GM19468 (cell line): ENCODE measurements around the gene ANKK1.

ENCODE experiments used
- ATAC-seq: cut with Tn5 transposase; IDR thresholded peaks from one replicate; pipeline ENCODE4 v1.9.1; 2021; ENCODE audit warnings: mild to moderate bottlenecking, moderate library complexity, moderate number of reproducible peaks; ENCODE audit not compliant: unreplicated experiment; ENCODE audit errors: extremely low read depth

Gene ANKK1, protein sequence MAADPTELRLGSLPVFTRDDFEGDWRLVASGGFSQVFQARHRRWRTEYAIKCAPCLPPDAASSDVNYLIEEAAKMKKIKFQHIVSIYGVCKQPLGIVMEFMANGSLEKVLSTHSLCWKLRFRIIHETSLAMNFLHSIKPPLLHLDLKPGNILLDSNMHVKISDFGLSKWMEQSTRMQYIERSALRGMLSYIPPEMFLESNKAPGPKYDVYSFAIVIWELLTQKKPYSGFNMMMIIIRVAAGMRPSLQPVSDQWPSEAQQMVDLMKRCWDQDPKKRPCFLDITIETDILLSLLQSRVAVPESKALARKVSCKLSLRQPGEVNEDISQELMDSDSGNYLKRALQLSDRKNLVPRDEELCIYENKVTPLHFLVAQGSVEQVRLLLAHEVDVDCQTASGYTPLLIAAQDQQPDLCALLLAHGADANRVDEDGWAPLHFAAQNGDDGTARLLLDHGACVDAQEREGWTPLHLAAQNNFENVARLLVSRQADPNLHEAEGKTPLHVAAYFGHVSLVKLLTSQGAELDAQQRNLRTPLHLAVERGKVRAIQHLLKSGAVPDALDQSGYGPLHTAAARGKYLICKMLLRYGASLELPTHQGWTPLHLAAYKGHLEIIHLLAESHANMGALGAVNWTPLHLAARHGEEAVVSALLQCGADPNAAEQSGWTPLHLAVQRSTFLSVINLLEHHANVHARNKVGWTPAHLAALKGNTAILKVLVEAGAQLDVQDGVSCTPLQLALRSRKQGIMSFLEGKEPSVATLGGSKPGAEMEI

DNA sequence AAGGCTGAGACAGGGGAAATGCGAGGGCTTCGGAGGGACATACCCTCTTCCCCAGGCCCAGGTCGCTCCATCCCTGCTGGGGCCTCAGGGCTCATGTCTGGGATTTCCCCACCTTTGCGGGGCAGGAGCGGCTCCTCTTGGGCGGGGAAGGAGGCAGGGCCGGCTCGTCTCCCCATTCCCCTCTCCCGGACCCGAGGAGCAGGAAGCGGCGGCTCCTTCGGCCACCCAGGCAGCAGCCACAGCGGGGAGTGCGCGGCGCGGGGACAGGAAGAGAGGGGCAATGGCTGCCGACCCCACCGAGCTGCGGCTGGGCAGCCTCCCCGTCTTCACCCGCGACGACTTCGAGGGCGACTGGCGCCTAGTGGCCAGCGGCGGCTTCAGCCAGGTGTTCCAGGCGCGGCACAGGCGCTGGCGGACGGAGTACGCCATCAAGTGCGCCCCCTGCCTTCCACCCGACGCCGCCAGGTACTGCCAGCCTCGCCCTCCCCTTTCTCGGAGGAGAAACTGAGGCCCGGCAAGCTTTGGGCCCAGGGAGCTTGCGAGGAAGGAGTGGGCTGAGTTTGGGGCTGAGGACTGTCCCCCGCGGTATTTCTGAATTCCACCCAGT, at the start of gene ANKK1:
Gene ANKK1 (plus strand): TSS at position 175 of the 607 bp plus-strand sequence. CDS start 106 bp downstream, at position 281.
- ATAC-seq, result no peak

DNA sequence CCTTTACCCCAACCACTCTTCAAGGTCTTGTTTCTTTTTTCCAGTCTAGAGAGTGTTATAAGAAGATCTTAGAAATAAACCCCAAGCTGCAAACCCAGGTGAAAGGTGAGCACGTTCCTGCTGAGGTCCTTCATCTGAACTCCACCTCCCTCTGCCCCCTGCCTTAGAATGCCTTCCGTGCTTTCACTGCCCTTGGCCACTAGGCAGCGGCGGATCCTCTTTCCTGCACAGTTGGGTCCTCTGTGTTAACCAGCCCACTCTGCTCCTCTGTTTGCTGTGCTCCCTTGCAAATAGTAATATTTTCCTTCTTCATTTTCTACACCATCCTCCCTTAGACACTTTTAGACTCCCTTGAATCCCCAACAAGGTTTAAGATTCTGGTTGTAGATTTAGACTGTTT, 48.8 kb upstream of the ANKK1 start:
- ATAC-seq, result no peak

DNA sequence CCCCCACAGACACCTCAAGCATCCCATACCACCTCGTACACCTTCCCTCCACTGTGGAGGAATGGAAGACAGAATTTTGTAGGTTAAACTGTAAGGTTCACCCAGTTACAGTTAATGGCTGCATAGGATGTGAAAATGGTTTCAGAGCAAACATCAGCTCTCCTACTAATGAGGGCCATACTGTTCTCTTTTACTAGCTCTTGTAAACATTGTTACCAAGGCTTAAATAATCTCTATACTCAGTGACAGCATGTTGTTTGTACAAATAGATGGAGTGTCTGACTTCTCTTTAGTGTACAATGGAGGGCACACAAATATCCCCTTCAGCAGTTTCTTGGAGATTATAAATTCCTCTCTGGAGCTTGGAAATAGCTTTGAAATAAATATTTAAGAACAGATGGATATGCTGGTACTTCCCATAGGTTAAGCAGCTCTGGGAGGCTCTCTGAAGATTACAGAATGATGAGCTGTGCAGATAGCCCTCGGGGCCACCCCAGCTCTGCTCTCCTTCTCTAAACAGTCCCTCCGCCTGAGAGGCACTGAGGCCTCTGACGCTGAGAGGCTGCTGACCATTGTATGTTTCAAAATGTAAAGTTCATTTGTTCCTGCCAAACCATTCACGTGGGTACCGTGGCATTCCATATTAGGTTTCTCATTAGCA, 47.5 kb upstream of the ANKK1 start:
- ATAC-seq, result no peak

DNA sequence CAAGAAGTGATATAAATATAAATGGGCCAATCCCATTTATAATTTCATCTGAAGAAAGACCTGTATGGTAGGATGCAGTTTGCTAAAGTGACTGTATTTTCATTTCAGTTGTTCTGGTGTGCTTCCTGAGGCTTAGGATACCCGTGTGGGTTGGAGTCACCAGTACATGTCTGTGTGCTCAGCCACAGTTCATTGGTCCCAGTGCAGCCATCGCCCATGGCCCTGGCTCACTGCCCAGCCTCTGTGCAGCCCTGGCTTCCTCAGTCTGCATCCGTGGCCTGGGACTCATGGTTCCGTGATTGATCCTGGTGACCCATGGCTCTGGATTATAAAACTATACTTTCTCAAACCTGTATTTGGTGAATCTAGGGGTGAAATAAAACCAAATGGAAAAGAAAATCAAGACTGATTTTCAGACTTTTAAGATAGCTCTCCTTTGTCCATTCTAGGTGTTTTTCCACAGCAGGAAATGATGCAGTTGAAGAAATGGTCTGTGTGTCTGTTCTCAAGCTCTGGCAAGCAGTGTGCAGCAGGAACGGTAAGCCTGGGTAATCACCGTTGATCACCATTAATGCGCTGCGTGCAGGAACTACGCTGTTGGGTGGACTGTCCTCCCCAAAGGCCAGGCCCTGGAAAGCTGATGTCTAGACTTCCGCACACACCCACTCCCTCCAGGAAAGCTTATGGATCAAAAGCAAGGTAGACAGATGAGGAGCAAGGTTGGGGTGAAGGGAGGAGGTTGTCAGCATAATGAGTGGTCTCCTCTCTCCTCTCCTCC, 46.0 kb upstream of the ANKK1 start:
- ATAC-seq, result no peak

DNA sequence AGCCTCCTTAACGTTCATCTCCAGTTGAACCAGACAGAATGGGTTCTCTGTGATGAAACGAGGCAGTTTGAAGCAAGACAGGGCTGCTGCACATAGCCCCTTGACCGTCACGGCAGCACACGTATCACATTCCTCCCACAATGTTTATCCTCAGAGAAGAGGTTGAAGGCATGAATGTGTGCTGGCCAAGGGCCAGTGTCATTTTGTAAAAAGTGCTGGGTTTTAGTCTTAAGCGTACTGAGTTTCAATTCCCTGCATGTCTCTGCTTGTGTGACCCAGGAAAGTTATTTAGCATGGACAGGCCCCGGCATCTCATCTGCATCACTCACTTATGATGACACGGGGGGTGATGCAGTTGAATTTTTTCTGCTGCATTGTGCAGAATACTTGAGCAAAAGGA, 41.6 kb upstream of the ANKK1 start:
- no peak for ATAC-seq

DNA sequence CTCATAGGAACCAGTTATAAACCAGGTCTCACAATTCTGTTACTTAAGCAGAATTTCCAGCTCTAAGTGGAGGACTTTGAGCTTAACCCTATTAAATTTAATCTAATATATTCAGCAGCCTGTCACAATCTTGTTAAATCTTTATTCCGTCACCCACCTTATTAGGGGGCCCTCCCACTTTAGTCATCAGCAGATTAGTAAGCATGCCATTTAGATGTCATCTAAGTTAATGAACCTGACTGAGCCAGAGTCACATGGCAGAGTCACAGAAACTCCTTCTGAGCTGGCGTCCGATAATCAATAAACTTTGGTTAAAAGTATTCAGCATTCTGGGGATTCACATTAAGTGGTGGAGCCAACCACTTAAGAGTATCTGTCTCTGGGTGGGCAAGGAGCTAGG, 38.1 kb upstream of the ANKK1 start:
- no peak for ATAC-seq

DNA sequence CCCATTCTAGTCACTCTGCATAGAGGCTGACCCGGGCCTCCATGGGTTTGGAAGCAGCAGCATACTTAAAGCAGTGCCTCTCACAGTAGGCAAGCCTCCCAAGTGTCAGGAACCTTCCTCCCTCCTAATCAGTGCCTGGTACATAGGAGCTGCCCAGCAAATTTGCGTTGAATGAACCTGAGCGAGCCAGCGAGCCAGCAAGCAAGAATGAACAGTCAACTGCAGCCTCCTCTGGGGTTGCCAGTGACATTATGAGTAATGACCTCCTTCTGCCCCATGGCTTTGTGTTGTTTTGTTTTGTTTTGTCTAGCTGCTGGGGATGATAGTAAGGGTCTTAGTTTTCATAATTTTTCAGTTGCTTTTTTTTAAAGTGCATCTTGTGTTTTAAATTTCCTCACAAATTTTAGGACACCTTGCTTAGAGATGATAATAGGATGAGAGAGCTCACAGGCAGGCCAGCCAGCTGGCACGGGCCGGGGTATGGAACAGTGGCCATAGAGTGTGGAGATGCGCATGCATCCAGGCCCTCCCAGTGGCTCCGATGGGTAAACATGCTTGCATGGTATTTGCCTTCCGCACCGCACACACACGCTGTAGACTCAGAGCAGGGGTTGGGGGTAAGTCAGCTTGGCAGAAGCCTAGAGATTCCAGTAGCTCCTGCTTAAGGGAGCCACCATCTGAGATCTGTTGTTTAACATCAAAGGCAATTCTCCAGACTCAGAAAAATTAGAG, 37.1 kb upstream of the ANKK1 start:
- no peak for ATAC-seq

DNA sequence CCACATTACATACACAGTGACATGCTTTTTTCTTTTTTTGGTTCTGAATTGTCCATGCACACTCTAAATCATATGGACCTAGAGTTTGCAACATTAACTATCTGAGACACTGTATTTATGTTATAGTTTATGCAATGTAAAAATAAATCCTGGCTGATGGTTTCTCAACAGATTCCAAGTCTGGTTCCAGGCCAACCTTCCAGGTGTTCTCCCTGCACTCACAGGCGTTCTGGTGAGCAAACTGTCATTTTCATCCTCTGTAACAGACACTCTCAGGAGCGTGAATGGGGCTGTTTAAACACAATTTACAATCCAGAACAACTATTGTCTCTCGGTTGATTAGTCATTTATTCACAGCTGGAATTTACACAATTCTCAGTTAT, 36.5 kb upstream of the ANKK1 start:
- ATAC-seq, result no peak

DNA sequence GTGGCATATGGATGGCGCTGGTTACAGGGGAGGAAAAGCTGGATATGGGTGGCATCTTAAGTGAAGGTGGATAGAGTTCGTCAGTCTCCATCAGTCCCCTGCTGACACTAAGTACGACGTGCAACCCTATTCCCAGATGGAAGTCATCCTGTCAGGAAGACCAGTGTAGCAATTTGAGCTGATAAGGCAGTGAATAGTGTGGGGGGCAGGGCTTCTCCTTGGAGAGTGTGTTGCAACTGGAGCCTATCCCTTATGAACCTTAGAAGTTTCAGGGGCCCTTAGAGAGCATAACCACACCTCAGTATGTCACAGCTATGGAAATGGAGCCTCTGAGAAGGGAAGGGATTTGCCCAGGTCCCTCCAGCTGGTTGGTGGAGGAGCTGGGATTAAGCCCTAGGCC, 36.1 kb upstream of the ANKK1 start:
- no peak for ATAC-seq

DNA sequence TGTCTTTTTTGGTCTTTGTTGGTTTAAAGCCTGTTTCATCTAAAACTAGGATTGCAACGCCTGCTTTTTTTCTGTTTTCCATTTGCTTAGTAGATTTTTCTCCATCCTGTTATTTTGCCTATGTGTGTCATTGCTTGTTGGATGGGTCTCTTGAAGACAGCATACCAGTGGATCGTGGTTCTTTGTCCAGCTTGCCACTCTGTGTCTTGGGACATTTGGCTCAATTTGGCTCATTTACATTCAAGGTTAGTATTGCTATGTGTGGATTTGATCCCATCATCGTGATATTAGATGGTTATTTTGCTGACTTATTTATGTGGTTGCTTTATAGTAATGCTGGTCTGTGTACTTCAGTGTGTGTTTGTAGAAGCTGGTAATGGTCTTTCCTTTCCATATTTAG, 31.4 kb upstream of the ANKK1 start:
- ATAC-seq, result no peak

DNA sequence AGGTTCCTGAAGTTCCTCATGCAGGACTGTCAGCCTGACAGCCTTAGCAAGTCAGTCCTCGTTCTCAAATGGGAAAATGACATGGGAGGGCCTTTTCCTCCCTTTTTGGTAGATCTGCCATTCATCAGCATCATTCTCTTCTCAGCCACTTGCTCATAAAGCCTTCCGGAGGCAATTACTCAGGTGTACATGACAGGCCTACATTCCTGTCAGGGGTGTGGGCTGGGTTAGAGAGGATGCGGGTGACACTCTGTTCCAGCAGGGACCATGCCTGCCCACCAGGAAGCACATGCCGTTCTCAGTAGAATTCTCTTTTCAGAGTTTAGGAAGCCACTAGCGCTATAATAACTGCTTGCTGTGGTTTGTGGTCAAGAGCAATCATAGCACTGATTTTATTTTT, 24.2 kb upstream of the ANKK1 start:
- ATAC-seq, result no peak

DNA sequence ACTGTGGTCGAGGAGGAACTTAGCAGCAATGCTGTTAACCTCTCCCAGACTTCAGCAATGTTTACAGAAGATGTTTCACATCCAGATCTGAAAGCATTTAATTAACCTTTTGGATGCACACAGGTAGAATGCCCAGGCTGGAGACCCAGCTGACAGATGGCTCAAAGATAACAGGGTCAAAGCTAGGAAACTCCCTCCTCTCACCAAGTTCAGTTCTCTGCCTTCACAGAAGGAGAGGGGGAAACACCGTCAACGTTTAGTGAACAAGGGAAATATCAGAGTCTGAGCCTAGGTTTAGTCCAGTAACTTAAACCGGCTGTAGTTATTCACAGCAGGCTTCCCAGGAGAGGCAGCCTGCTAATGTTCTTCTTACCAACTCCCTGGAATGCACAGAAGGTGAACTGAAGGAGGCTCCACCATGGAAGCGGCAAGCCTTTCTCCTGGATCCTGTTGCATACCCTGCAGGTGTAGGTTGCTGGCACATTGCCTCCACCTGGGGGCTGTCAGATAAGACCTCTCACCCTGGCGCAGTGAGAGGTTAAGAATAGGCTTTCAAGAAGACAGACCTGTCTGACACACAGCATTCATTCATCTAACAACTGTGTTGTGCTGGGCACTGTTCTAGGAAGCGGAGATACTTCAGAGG, 23.5 kb upstream of the ANKK1 start:
- ATAC-seq, result no peak

DNA sequence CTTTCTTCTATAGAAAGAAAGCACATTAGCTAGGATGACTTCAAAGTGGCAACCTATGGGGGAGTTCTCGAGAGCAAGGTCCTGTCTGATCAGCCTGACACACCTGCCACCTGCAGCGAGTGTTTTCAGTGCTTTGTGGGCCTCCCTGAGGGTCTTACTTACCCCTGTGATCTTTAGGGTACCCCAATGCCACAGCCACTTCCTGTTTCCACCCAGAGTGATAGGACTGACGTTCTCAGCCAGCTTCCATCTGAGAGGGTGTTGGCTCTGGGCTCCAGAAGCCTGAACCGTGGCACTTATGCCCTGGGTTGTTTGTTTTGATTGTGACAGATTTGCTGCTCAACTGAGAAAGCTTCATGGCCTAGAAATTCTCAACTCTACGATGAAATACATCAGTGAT, 21.7 kb upstream of the ANKK1 start:
- no peak for ATAC-seq

DNA sequence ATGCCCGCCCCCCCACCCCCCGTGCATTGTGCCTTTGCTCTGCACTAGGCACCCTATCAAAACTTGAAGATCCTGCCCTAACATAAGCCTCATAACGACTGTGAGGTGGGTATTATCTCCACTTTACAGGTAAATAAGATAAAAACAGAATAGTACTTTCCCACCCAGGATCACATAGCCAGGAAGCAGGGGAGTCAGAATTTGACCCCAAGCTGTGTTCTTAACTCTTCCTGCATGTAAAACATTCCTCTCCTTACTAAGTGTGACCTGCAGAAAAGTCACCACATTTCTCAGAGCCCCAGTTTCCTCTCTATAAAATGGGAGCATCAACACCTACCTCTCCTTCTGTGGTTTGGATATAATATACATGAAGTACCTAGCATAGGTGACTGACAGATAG, 18.2 kb upstream of the ANKK1 start:
- no peak for ATAC-seq

DNA sequence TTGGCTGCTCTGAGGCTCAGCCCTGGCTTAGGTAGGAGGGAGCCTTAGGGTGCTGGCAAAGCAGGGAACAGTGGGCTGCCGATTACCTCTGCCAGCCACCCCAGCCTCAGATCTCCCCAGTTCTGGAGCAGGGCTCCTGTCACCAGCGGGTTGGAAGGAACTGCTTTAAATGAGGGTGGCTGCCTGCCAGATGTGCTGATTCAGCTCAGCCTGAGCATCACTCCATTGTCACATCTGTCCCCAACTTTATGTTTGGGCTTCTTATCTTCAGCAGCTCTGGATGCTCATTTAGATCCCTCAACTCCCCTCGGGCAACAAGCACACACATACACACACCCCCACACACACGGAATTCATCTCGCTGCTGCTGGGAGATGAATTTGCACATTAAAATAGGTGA, 16.9 kb upstream of the ANKK1 start:
- ATAC-seq, result no peak

DNA sequence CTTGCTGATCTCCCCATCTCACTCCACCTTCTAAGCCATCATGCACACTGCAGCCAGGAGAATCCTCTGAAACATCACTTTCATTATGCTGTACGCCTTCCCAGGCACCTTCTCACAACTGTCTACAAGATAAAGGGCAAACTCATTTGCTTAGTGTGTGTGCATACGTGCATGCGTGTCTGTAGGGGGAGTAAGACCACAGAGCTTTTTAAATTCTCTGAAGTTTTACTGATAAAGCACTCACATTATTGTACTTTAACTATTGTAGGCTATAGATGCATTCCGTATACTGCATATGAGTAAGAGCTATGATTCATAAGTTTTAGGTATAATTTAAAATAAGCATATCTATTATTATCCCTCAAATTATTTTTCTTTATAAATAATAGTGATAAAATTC, 15.3 kb upstream of the ANKK1 start:
- no peak for ATAC-seq

DNA sequence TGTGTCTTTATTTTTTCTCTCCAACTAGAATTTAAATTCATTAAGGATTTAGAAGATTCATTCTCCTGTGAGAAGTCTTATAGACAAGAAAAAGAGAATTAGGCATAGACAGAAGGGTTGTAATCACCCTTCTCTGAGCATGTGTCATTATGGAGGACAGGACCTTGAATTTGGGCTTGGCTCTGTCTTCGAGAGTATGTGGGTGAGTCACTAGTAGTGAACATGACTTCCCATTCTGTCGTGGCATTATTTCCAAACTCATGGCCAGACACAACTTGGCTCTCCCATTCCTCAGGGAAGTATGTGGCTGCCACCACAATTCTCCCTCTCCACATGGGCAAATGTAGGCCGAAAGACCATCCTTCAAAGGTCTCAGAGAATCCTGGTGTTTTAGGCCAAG, 14.3 kb upstream of the ANKK1 start:
- ATAC-seq, result no peak

DNA sequence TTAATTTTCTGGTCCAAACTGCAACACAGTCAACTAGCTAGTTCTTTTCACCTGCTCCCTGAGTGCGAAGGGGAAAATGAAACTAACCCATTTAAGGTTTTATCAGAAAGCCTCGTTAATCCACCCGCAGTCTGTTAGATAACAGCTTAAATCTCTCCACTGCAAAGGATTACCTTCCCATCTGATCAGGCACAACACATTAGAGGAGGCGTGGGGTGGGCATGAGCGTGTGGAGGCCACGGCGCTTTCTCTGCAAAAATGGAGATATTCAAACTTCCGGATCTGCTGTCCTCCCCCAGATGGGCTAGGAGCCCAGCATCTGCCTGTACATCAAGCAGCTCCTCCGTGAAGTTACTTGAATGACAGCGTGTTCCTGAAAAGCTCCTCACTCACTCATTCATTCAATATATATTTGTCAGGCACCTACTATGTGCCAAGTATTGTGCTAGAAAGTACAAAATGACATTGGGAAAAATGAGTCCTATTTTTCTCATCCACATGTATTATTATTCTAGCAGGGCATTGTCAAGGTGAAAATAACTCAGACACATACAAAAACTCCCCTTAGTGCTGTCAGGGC, 13.5 kb upstream of the ANKK1 start:
- no peak for ATAC-seq

DNA sequence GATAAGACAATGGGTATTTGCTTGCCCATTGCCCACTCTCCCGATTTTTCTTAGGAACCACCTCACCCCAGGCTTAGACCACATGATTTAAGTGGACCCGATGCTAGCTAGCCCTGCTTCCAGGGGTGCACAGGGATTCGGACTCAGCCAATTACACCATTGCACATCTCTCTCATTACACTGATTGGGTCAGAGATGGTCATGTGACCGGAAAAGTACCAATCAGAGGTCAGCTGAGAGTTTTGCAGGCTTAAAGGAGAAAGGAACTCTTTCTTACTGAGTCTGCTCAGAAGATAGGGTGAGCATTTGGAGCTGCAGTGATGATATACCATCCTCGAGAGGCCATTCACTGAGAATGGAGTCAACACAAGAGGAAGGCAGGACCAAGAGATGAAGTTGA, 12.2 kb upstream of the ANKK1 start:
- no peak for ATAC-seq
